GM18502 (cell line): Measurements from ENCODE around the gene DNAAF5.
"Not testable (repeated sequence)": the region's sequence is repeated elsewhere in the genome, so short reads cannot be mapped to it uniquely, and the experiment has no call there.

Experiments used
- ATAC-seq: cut with Tn5 transposase; IDR thresholded peaks from one replicate; pipeline ENCODE4 v1.9.1; 2021; ENCODE audit warnings: mild to moderate bottlenecking; ENCODE audit not compliant: unreplicated experiment, poor library complexity

The DNAAF5 gene

DNA sequence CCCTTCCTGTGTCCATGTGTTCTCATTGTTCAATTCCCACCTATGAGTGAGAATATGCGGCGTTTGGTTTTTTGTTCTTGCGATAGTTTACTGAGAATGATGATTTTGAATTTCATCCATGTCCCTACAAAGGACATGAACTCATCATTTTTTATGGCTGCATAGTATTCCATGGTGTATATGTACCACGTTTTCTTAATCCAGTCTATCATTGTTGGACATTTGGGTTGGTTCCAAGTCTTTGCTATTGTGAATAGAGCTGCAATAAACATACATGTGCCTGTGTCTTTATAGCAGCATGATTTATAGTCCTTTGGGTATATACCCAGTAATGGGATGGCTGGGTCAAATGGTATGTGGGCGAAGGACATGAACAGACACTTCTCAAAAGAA, 17.6 kb downstream of the DNAAF5 start:
- not testable (repeated sequence) for ATAC-seq

DNA sequence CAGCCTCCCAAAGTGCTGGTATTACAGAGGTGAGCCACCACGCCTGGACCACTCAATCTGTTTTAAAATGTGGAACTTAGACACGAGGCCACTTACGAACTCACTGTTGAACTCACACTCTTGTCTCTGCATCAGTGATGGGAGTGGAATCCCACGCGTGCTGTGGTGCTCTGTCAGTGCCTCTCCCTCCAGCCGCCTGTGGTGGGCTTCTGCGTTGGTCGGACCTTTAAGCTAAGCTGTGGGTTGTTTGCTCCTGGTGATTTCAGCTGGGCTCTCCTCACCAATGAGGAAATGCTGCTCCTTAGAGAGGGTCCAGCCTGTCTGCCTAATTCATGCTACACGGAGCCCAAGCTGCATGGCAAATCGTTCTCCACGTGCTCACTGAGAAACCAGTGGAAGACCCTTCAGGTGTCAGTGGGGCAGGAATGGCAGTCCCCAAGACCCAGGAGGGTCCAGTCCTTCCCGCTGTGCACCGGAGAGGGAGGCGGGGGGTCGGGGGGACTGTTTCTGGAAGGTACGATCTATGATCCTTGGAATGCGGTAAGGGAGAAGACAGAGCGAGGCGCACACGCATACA, 18.4 kb downstream of the DNAAF5 start:
- ATAC-seq = no peak

DNA sequence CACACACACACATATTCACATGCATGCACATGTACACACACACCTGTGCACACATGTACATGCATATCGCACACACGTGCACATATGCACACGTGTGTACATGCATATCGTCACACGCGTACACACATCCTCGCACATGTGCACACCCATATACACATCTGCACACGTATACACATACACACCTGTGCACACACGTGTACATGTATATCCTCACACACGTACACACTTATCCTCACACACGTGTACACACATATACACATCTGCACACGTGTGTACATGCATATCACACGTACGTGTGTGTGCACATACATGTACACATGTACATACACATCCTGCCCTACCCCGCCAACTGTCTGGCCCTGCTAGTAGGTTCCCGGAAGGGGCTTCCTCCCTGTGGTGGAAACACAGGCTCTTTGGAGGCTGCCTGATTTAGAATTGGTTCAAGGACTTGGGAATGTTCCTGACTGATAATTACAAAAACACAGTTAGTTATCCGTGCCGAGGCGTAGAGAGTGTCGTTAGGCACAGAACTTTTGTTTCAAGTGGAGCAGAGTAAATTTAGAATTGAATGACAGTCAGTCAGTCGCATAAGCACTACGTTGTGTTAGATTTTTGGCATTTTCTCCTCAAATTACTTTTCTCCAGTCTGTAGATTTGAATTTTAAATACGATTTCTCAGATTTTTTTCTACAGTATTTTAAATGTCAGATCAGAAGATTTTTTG, 19.1 kb downstream of the DNAAF5 start:
- no peak for ATAC-seq

DNA sequence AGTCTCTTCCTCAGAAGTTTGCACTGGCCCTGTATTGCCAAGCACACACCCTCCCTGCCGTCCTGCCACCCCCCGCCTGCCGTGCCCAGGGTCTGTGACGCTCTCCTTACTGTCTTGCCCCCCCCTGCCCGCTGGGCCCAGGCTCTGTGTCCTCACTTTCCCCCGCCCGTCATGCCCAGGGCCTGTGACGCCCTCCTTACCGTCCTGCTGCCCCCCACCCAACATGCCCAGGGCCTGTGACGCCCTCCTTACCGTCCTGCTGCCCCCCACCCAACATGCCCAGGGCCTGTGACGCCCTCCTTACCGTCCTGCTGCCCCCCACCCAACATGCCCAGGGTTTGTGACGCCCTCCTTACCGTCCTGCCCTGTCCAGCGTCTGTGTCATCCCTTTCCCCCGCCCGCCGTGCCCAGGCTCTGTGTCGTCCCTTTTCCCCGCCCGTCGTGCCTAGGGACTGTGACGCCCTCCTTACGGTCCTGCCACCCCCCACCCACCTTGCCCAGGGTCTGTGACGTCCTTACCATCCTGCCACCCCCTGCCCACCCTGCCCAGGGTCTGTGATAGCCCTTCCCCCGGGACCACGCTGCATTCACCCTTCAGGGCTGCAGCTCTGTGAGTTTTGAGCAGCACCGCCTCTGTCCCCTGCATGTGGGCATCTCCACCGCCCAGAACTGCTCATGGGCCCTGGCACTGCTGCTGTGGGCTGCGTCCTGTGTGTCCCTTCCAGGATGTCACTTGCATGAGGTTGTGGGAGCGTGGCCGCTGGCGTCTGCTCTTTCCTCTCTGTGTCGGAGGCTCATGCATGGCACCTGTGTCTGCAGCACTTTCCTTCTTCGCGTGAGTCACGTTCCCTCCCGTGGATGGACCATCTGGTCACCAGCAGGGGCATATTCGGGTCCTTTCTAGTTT, 19.9 kb downstream of the DNAAF5 start:
- no peak for ATAC-seq

DNA sequence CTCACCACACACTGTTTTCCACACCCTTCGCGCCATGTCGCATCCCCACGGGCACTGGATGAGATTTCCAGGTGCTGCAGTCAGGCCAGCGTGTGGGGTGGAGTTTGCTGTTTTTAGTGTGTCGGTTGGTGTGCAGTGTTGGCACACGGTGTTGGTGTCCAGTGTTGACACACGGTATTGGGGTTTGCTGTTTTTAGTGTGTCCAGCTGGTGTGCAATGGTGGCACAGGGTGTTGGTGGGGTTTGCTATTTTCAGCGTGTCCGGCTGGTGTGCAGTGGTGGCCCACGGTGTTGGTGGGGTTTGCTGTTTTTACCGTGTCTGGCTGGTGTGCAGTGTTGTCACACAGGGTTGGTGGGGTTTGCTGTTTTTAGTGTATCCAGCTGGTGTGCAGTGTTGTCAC, 20.7 kb downstream of the DNAAF5 start:
- ATAC-seq = no peak

DNA sequence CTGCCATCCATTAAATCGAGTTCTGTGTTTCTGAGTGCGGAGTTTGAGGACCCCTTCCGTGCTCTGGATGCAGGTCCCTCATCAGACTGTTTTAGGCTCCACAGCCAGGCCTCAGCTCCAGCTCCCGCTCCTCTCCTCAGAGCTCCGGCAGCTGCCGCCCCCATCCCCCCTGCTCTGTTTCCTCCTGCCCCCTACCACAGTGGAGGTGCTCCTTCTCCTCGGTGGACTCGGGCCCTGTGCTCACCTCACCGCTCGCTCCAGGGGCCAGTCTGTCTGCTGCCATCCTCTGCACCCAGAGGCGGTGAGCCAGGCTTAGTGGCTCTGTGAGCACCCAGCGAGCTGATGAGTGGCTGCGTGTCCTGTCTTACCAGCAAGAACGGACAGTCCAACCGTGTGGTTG, 21.9 kb downstream of the DNAAF5 start:
- ATAC-seq = no peak

DNA sequence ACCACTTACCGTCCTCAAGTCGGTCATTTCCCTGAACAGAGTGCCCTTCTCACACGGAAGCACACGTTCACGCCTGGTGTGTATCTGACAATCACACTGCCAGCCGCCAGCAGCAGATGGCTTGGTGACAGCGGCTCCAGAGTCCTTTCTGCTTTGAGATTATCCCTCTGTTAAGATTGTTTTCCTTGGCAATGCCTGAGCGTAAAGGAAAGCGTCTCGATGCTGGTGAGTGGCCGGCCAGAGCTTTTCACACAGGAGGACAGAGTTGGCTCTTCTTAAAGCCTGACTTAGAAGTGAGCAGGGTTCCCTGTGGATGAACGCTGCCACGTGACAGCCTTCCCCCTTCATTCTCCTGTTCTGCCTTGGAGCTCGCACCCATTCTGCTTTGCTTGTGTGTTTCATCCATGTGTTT, 22.6 kb downstream of the DNAAF5 start:
- no peak for ATAC-seq

DNA sequence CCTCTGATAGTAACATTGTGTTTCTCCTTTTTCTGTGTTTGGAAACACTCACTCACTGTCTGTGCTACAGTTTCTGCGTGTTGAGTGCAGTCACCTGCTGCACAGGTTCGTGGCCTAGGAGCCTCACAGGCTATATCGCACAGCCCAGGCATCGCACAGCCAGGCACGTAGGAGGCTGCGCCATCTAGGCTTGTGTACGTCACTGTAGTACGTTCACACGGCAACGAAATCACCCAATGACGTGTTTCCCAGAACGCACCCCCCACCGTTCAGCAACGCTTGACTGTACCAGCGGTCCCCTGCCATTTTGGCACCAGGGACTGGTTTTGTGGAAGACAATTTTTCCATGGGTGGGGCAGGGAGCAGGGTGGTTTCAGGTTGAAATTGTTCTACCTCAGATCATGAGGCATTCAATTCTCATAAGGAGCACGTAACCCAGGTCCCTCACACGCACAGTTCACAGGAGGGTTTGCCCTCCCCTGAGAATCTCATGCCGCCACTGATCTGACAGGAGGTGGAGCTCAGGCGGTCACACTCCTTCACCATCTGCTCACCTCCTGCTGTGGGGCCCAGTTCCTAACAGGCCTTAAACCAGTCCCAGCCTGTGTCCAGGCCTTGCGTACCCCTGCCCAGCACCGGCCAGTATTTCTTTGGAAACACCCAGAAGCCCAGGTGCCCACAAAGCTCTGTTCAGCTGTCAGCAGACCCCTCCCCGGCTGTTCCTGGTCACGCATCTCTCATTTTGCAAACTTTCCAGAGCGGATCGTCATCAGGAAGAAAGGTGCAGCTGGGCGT, 23.8 kb downstream of the DNAAF5 start:
- ATAC-seq = no peak

DNA sequence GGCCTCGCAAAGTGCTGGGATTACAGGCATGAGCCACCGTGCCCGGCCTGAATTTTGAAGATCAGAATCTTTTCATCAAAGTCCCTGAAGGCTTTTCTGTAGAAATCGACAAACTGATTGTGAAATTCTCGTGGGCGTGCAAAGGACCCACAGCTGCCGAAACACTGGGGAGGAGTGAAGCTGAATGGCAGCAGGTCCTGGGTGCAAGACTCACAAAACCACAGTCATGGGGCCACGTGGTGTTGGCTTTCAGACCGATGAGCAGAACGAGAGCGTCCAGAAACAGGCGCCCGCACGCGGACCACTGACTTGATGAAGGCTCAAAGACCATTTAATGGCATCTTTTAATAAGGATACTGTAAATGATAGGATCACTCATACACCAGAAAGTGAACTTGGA, 25.3 kb downstream of the DNAAF5 start:
- ATAC-seq = no peak

DNA sequence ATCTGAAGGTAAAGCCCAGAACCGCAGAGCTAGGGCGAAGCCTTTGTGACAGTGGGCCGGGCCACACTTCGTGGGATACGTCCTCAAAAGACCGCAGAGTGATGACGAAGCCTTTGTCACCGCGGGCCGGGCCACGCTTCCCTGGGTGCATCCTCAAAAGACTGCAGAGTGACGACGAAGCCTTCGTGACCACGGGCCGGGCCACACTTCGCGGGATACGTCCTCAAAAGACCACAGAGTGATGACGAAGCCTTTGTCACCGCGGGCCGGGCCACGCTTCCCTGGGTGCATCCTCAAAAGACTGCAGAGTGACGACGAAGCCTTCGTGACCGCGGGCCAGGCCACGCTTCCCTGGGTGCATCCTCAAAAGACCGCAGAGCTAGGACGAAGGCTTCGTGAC, 25.8 kb downstream of the DNAAF5 start:
- ATAC-seq = not testable (repeated sequence)

DNA sequence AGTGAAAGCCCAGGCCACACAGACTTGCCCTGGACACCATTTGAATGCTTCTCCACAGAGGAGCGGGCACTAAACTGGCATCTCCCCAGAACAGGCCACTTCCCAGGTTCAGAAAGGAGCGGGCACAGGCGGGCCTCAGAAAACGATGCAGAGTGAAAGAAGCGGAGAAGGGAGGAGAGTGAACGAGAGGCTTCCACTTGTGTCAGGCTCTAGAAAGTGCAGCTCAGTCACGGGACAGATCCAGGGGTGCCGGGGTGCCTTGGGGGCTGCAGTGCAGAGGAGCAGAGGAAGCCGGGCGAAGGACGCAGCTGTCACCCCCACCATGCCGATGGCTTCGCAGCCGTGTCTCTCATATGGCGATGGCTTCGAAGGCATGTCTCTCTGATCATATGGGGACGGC, 26.7 kb downstream of the DNAAF5 start:
- no peak for ATAC-seq

DNA sequence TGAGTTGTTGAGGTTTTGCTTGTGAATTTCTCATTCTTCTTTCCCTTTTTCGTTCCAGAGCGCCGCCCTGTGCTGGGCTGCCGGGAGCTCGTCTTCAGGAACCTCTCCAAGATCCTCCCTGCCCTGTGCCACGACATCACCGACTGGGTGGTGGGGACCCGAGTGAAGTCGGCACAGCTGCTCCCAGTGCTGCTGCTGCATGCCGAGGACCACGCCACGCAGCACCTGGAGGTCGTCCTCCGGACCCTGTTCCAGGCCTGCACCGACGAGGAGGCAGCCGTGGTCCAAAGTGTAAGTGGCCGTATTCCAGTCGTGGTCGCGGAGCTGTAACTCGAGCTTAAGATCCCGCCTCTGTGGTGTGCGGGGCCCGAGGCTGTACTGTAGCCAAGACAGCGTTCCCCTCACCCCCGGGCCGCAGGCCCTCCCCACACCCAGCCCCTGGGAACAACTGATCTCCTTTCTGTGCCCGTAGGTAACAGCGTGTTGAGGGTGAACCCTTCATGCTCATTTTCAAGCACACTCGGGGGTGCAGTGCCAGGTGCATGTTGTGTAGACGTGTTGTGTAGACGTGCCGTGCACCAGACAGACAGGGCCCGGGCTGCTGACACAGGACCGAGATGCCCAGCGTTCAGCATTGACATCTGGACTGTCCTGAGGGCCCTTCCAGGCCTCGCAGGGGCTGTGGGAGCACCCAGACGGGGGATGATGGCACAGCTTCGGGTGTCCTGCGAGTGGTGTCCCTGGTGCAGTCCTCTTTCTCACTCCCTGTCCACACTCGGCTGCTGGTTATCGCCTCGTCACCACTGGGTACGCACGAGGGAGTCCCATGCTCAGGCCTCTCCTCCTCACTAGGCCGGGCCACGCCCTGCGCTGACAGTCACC, 28.3 kb downstream of the DNAAF5 start:
- no peak for ATAC-seq

DNA sequence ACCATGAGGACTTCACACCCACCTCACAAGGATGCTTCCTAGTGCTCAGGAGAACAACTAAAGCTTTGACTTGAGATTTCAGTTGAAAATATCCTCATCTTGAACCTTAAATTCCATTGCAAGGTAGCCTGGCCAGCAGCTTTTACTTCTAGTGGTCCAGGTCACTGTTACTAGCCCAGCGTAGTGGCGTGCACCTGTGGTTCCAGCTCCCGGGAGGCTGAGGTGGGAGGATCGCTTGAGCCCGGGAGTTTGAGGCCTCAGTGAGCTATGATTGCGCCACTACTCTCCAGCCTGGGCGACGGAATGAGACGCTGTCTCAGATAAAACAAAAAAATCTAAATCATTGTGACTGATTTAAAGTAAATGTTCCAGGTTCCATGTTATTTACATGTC, 28.9 kb downstream of the DNAAF5 start:
- no peak for ATAC-seq

DNA sequence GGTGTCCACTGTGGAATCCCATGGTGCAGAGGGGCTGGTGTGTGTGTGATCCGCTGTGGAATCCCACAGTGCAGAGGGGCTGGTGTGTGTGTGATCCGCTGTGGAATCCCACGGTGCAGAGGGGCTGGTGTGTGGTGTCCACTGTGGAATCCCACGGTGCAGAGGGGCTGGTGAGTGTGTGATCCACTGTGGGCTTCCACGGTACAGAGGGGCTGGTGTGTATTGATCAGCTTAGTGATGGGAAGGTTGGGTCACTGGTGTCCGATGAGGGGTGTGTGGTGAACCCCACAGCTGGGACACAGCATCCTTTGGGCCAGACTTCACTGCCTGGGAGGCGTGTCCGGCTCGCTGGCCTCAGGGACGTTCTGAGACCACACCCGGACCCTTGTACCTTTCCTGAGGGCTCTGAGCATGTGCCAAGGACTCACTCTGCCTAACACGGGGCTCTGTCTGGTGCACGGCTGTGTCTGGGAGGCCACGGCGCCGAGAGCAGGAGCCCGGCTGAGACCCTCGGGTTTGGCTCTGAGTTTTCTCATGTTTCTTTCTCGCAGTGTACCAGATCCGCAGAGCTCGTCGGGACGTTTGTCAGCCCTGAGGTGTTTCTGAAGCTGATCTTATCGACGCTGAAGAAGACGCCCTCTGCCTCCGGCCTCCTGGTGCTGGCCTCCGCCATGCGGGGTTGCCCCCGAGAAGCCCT, 29.9 kb downstream of the DNAAF5 start:
- no peak for ATAC-seq

DNA sequence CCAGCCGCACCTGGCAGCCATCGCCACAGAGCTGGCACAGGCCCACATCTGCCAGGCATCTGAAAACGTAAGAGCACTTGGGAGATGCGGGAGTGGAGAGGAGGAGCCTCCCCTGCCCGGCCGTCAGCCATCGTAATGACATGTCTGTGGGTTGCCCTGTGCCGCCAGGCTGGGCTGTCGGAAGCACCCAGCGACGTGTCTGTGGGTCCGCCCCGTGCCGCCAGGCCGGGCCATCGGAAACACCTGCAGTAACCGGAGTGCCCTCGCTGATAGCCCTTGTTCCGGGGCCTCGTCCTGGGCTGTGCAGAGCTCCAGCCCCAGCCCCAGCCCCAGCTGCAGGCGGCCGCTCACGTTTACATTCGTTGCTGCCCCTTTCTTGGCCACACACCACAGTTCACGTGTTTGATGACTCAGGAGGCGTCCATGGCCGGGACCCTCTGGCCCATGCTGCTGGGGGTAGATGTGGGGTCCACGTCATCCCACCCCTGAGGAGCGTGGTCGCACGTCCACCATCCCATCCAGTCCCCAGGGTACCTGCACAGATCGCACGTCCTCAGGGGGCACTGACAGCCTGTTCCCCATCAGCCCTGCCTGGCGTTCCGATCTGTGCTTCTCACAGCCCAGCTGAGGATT, 30.5 kb downstream of the DNAAF5 start:
- no peak for ATAC-seq

DNA sequence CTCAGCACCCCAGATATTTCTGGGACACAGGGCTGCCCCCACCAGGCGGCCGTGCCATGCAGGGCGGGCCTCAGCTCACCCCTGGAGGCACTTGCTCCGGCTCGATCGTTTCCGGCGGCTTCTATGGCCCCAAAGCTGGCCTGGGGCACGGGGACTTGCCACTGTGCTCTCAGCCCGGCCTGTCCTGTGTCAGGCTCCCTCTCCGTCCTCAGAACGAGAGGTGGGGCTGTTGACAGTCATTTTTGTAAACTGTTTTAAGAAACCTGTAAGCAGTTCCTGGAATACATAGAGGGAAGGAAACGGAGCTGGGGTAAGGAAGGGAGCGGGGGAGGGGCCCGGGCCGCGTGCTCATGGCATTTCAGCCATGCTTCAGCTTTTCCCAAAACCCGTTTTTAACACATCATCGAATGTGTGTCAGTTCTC, 31.3 kb downstream of the DNAAF5 start:
- no peak for ATAC-seq

DNA sequence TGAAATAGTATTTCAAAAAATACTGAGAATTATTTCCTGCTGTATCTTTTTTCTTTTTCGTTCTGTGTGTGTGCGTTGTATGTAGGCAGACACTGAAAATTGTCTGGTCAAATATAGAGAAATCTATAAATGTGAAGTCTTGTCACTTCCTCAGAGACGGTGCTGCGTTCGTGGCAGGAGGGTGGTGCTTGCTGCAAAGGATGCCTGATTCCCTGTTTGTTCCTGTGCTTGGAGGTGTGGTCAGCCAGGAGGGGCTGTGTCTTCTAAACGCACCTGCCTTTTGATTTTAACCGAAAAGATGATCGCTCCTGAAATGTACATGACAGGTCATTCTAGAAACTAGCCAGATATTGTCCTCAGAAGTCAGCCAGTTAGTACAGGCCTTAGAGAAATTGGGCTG, 33.1 kb downstream of the DNAAF5 start:
- no peak for ATAC-seq

DNA sequence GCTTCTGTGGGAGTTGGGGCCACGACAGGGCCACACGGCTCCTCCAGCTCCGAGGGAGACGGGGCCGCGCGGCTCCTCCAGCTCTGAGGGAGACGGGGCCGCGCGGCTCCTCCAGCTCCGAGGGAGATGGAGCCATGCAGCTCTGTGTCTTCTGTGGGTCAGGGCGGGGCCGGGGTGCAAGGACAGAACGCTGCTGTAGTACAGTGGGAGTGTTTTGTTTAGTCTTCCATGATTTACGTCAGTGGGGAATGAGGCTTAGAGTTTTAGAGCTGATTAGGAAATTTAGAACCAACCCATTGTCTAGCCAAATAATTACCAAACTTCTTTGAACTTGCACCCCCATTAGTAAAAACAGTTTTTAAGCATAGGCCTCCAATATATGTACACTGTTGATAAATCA, 33.5 kb downstream of the DNAAF5 start:
- ATAC-seq = no peak

DNA sequence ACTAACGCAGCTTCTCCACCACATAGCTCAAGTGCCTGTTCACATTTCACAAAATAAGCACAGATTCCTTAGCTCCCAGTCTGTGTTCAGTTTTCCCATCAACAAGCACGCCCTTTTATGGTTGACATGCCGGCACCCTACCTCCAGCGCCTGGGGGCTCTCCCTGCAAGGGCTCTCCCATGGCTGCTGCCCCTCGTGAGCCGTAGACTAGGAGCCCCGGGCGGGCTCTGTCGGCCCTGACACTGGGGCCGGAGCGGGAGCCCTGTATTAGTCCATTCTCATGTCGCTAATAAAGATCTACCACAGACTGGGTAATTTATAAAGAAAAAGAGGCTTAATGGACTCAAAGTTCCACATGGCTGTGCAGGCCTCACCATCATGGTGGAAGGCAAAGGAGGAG, 34.6 kb downstream of the DNAAF5 start:
- no peak for ATAC-seq
